Gastrocnemius medialis (tissue), 4 donors: ENCODE data around the gene CEBPB.

Experiments used
- CTCF ChIP-seq, 5 experiments: fragments of 450-650 bp in 3 of 5; fragments of 200-600 bp in 2 of 5; sonication (generic) in 2 of 5; IDR thresholded peaks in 4 of 5; conservative IDR thresholded peaks in 1 of 5; 1 replicate in 4 of 5; 2 replicates in 1 of 5; pipeline ENCODE4 v1.5.1; 2016 to 2019; ENCODE audit warnings: antibody characterized with exemption in 5 of 5, mild to moderate bottlenecking in 3 of 5, moderate library complexity in 3 of 5
- POLR2A ChIP-seq, 2 donors: fragments of 450-650 bp; IDR thresholded peaks; one replicate each; pipeline ENCODE4 v1.6.1; 2017; ENCODE audit warnings: antibody characterized with exemption in 2 of 2, mild to moderate bottlenecking in 2 of 2, moderate library complexity in 2 of 2

- TF ChIP-seq CTCF (IDR thresholded peaks at IDR 0.05 in 4 of 5, conservative IDR thresholded peaks at IDR 0.05 in 1 of 5) = no peak
- TF ChIP-seq POLR2A (IDR thresholded peaks at IDR 0.05) = no peak
Observed at GRCh38 chr20:50163570-50164317, 26.9 kb upstream of the CEBPB start.
